IMR-90 (cell line): ENCODE measurements around the gene SPEF2.

Source experiments
- BHLHE40 ChIP-seq: fragments of 150-350 bp; IDR thresholded peaks from 2 replicates; pipeline ENCODE4 v1.6.1; 2016; ENCODE audit warnings: mild to moderate bottlenecking, low read depth, low read length
- CEBPB ChIP-seq: IDR thresholded peaks from 2 replicates; pipeline ENCODE4 v1.6.1; 2012; ENCODE audit warnings: low read depth, low read length, improper control_type of control experiment
- CTCF ChIP-seq: conservative IDR thresholded peaks from 2 replicates; pipeline ENCODE4 v1.5.1; 2012; ENCODE audit warnings: mild to moderate bottlenecking, low read depth, low read length, improper control_type of control experiment
- MAFK ChIP-seq: IDR thresholded peaks from 2 replicates; pipeline ENCODE4 v1.6.1; 2012; ENCODE audit warnings: low read depth, low read length, improper control_type of control experiment
- MAZ ChIP-seq: IDR thresholded peaks from 2 replicates; pipeline ENCODE4 v1.6.1; 2012; ENCODE audit warnings: low read depth, mild to moderate bottlenecking, low read length, improper control_type of control experiment, moderate library complexity, borderline replicate concordance
- MXI1 ChIP-seq: IDR thresholded peaks from 2 replicates; pipeline ENCODE4 v1.6.1; 2012; ENCODE audit warnings: low read depth, mild to moderate bottlenecking, low read length, moderate library complexity, borderline replicate concordance
- USF2 ChIP-seq: fragments of 150-350 bp; IDR thresholded peaks from 2 replicates; pipeline ENCODE4 v1.6.1; 2017; ENCODE audit warnings: mild to moderate bottlenecking, antibody characterized with exemption, low read length, low read depth

GRCh38 chr5:35660451-35660850 is 42.8 kb downstream of the SPEF2 start:
- TF ChIP-seq BHLHE40 (no peak), CEBPB (no peak), MXI1 (no peak), MAFK (no peak), CTCF (no peak), MAZ (no peak), USF2 (no peak)
